AG04449 (cell line): Measurements from ENCODE around the gene OTOF.
A peak's percentile ranks its signal among the peaks of the same experiment; 100 is the strongest.

ENCODE experiments used
- CTCF ChIA-PET: fragments of 350-600 bp; formaldehyde crosslinking; extraction: SDS; loops from one replicate; lab custom pipeline; 2021; ENCODE audit warnings: antibody characterized with exemption; lab: Yijun Ruan, JAX
- POLR2A ChIA-PET: fragments of 400-600, 350-600 bp; formaldehyde crosslinking; extraction: SDS; loops from one replicate; lab custom pipeline; 2020; ENCODE audit warnings: antibody characterized with exemption, inconsistent platforms; lab: Yijun Ruan, JAX
- DNase-seq: peaks from one replicate; pipeline ENCODE4 v3.0.0-alpha.2; 2010; ENCODE audit warnings: low read depth, low spot score
- H3K4me3 ChIP-seq: 2 replicates; pipeline ENCODE4 v1.5.1; 2011; ENCODE audit warnings: low read depth, mild to moderate bottlenecking, control low read depth, low read length
- TF ChIP-seq, protein P1 (sequence below): IDR thresholded peaks from one replicate; pipeline ENCODE4 v1.5.1; 2011; ENCODE audit warnings: mild to moderate bottlenecking, moderate library complexity, low read length, control low read depth, inconsistent platforms; ENCODE audit not compliant: insufficient read depth; ENCODE audit errors: missing control alignments

OTOF gene

DNA sequence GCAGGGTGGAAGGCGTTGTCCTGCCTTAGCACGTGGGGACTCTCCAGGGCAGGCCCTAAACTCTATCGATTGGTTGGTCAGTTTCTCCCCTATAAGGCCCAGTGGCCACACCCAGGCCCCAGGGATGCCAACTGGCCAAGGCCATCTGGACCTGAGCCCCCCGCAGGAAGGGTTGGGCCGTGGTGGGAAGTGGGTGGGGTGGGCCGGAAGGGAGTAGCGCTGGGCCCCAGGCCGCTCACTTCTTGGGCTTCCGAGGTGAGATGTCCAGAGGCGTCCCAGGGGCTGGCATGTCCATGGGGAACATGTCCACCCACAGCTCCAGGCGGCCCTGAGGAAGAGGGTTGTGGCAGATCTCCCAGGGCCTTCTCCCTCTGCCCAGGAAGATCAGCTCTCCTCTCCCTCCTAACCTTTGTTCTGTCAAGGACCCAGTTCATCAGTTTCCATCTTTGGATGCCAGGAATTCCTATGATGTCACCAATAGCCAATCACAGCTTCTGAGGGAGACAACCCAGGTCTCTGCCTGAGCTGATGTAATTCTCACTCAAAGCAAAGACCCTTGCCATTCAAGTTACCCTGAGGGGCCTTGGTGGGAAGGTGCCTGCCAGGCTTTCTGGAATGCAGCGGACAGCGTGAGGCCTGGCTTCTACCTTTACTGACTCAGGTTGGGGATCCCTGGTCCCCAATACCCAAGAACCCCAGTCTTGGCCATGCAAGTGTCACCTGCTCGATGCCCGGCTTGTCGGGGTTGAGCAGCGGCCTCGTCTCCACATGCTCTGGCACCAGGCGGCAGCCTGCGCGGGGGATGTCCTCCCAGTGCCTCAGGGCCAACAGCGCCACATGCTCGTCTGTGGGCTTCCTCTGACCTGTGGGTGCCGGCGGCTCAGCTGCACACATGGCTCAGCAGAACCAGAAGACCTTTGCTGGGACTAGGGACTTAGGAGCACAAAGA lies 14.4 kb downstream of the OTOF start:
- no peak overlapping the region for H3K4me3 ChIP-seq
- DNase-seq: no peak
- TF ChIP-seq, protein P1, sequence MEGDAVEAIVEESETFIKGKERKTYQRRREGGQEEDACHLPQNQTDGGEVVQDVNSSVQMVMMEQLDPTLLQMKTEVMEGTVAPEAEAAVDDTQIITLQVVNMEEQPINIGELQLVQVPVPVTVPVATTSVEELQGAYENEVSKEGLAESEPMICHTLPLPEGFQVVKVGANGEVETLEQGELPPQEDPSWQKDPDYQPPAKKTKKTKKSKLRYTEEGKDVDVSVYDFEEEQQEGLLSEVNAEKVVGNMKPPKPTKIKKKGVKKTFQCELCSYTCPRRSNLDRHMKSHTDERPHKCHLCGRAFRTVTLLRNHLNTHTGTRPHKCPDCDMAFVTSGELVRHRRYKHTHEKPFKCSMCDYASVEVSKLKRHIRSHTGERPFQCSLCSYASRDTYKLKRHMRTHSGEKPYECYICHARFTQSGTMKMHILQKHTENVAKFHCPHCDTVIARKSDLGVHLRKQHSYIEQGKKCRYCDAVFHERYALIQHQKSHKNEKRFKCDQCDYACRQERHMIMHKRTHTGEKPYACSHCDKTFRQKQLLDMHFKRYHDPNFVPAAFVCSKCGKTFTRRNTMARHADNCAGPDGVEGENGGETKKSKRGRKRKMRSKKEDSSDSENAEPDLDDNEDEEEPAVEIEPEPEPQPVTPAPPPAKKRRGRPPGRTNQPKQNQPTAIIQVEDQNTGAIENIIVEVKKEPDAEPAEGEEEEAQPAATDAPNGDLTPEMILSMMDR: no peak
- POLR2A ChIA-PET: no interaction called here
- CTCF ChIA-PET: interaction anchor here (0.9 to 1.4 kb wide), 3 partner anchors 9 to 14 kb away, joined by 3 to 4 read pairs (median 4); partner anchors contain the start of gene OTOF

DNA sequence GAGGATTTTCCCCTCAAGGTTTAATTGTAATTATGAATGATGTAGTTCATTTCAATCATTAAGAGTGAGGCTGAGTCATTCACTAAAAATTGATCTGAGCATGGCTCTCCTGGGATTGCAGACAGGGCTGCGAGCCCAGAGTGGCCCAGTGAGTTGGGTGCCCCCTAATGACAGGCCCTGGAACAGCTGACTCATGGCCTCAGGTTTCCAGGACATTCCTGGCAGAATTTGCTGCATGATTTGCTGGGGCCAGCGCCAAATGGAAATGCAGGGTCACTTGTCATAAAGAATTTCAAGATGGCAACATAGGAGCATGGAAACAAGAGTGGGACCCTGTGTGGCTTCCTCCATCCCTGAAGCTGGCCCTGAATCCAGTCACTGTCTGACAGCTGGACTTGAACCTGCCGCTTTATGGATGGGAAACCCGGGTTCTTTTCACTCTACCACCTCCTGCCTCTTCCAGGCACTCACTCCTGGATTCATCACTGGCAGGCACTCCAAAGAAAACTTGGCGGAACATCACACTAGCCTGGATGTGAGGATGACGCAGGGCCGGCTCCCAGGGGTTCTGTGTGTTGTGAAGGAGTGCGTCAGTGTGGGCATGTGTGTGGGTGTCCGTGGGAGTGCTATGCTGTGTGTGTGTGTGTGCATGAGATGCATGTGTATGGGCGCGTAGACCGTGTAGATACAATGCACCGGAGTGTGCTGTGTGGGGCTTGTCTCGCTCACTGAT lies 15.2 kb downstream of the OTOF start:
- TF ChIP-seq, protein P1: peak; percentile 75
- POLR2A ChIA-PET: interaction anchor here (1.1 kb wide), 1 partner anchor 116 kb away, joined by 3 read pairs; no protein-coding TSS in a partner anchor
- CTCF ChIA-PET: interaction anchor here (0.6 to 1.4 kb wide), 12 partner anchors 10 to 287 kb away, joined by 3 to 4 read pairs (median 3); partner anchors contain the start of gene OTOF
- no peak overlapping the region for H3K4me3 ChIP-seq
- DNase-seq: no peak

DNA sequence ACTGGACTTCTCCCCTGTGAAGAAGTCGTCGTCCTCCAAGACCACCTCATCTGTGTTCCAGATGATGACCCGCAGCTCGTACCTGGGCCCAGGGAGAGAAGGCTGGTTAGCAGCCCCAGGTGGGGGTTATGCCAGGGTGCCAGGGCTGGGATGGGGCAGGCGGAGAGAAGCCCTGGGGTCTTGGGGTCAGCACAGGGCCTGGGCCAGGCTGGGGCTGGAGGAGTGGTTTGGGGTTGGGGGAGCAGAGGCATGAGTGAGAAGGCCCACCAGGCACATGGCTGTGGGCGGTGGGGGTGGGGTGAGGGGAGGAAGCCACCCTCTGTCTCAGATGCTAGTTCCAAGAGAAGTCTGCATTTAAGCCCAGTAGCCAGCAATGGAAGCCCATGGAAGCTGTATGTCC lies 15.8 kb downstream of the OTOF start:
- POLR2A ChIA-PET: interaction anchor here (1.1 kb wide), 1 partner anchor 115 kb away, joined by 3 read pairs; no protein-coding TSS in a partner anchor
- TF ChIP-seq, protein P1: no peak
- CTCF ChIA-PET: interaction anchor here (0.6 to 1.4 kb wide), 11 partner anchors 10 to 287 kb away, joined by 3 to 4 read pairs (median 3); no protein-coding TSS in a partner anchor
- no peak for DNase-seq
- no peak overlapping the region for H3K4me3 ChIP-seq

GRCh38 chr2:26461601-26462023 lies 16.3 kb downstream of the OTOF start:
- POLR2A ChIA-PET: interaction anchor here (1.1 kb wide), 1 partner anchor 115 kb away, joined by 3 read pairs; no protein-coding TSS in a partner anchor
- TF ChIP-seq, protein P1: no peak
- CTCF ChIA-PET: interaction anchor here (0.6 to 1.9 kb wide), 10 partner anchors 10 to 286 kb away, joined by 3 to 9 read pairs (median 3); no protein-coding TSS in a partner anchor
- DNase-seq: no peak
- no peak overlapping the region for H3K4me3 ChIP-seq

DNA sequence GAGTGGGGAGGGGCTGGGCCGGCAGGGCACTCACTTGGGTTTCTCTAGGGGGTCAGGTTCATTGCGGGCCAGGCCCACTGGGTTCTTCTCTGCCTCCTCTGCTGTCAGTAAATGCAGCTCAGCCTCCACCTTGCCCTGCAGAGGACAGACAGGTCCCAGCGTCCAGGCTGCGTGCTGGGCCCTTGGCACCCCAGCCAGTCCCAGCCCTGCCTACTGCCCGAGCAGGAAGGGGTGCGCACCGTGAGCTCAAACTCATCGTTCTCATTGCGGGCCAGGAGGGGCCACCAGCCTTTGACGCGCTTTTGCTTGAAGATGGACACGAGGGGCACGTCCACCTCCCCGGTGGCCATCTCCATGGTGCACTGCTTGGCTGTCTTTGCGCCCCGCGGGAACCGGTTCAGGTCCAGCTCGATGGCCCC lies 17.3 kb downstream of the OTOF start:
- H3K4me3 ChIP-seq: no peak overlapping the region
- TF ChIP-seq, protein P1: no peak
- no peak for DNase-seq
- CTCF ChIA-PET: interaction anchor here (0.6 to 1.9 kb wide), 4 partner anchors 10 to 117 kb away, joined by 3 to 9 read pairs (median 6); no protein-coding TSS in a partner anchor
- POLR2A ChIA-PET: no interaction called here
